Left lung (tissue), 10 donors: ENCODE measurements around the gene CD48. TPM values are rescaled to one million over a fixed set of nuclear protein-coding genes. Genes with fewer than 3 reads are reported as not detected.

ENCODE experiments used
- ATAC-seq: fragments of 200-7000 bp; cut with Tn5 transposase; one replicate; pipeline ENCODE4 v1.9.1; 2020; ENCODE audit warnings: moderate library complexity
- DNase-seq, 4 donors: peaks; one replicate each; pipeline ENCODE4 v3.0.0-alpha.2; 2013 to 2020
- H3K27ac ChIP-seq, 2 donors: fragments of 200-600 bp; sonication (generic) in 1 of 2; one replicate each; pipeline versions ENCODE4 v1.5.0 to v1.8.0; 2020 to 2021
- H3K27me3 ChIP-seq, 2 donors: fragments of 200-600 bp; sonication (generic) in 1 of 2; one replicate each; pipeline versions ENCODE4 v1.5.0 to v1.8.0; 2020 to 2021
- H3K36me3 ChIP-seq, 2 donors: fragments of 200-600 bp; sonication (generic) in 1 of 2; one replicate each; pipeline versions ENCODE4 v1.5.0 to v1.8.0; 2020 to 2021
- H3K4me1 ChIP-seq, 2 donors: fragments of 200-600 bp; one replicate each; pipeline ENCODE4 v1.8.0; 2021
- H3K4me3 ChIP-seq, 2 donors: fragments of 200-600 bp; sonication (generic) in 1 of 2; one replicate each; pipeline versions ENCODE4 v1.5.0 to v1.8.0; 2020 to 2021; ENCODE audit warnings: mild to moderate bottlenecking in 1 of 2
- H3K9me3 ChIP-seq, 2 donors: fragments of 200-600 bp; sonication (generic) in 1 of 2; one replicate each; pipeline versions ENCODE4 v1.5.0 to v1.8.0; 2020 to 2021
- intact Hi-C, 2 donors: fragments of 100-400 bp; cut with DNase I; formaldehyde crosslinking; loops; one replicate each; pipeline versions ENCODE4 v1.11.2 to v1.14.2; 2022
- polyA plus RNA-seq, 6 donors: library from polyadenylated mRNA; unstranded; fragments of 120-200 nt; gene quantifications; one replicate each; pipeline ENCODE4 v1.2.1, GENCODE V29; 2013; ENCODE audit not compliant: insufficient read length in 6 of 6
- total RNA-seq, 2 donors: library from RNA; stranded (reverse); fragmentation: NEBNext Ultra II Directional; extraction: Animal tissue kit (Norgen Biotek cat#: 25700); gene quantifications; one replicate each; pipeline ENCODE4 v1.2.1, GENCODE V29; 2021
- TF ChIP-seq, protein P1 (sequence below), 2 donors: fragments of 200-600 bp; sonication (generic) in 1 of 2; IDR thresholded peaks; one replicate each; pipeline versions ENCODE4 v1.5.0 to v1.8.0; 2021; ENCODE audit warnings: antibody characterized with exemption in 2 of 2
- donor health status: DM: no; HTN: yes; CAD: no.
- donor health status: DM: no; HTN: no; CAD: no.

CD48 gene
- total and polyA plus RNA-seq, 8 donors, result 5.8 to 35.5 (median 7.5) TPM

DNA sequence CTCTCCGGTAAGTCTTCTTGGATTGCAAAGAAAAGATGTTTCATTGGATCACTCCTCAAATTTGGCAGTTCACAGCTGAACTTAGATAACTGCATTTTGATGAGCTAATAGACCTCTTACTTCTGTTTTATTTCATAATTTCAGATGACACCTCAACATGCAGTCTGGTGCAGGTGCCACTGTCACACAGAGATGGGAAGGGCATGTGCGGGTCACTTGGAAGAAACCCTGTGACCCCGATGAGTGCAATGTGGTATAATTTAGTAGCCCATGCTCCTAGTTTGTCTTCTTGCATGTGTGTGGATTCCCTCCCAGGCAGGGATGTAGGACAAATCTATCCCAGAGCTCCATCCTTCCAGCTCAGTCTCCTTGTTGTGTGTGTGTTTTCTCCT, 64.3 kb downstream of the CD48 start:
- intact Hi-C loops, result no loop called here
- Histone ChIP-seq H3K9me3 (no peaks in the 10 kb centered on the region), H3K4me1 (peaks cover 0 to 29% of the 10 kb centered on the region in 2 donors), H3K27me3 (no peaks in the 10 kb centered on the region), H3K36me3 (no peaks in the 10 kb centered on the region), H3K27ac (peak overlapping the region in 1 of 2 donors; percentile 65), H3K4me3 (peak overlapping the region in 1 of 2 donors; percentile 31)
- ATAC-seq (no peak), DNase-seq (no peak)
- TF ChIP-seq, protein P1, sequence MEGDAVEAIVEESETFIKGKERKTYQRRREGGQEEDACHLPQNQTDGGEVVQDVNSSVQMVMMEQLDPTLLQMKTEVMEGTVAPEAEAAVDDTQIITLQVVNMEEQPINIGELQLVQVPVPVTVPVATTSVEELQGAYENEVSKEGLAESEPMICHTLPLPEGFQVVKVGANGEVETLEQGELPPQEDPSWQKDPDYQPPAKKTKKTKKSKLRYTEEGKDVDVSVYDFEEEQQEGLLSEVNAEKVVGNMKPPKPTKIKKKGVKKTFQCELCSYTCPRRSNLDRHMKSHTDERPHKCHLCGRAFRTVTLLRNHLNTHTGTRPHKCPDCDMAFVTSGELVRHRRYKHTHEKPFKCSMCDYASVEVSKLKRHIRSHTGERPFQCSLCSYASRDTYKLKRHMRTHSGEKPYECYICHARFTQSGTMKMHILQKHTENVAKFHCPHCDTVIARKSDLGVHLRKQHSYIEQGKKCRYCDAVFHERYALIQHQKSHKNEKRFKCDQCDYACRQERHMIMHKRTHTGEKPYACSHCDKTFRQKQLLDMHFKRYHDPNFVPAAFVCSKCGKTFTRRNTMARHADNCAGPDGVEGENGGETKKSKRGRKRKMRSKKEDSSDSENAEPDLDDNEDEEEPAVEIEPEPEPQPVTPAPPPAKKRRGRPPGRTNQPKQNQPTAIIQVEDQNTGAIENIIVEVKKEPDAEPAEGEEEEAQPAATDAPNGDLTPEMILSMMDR (IDR thresholded peaks at IDR 0.05), result no peak

DNA sequence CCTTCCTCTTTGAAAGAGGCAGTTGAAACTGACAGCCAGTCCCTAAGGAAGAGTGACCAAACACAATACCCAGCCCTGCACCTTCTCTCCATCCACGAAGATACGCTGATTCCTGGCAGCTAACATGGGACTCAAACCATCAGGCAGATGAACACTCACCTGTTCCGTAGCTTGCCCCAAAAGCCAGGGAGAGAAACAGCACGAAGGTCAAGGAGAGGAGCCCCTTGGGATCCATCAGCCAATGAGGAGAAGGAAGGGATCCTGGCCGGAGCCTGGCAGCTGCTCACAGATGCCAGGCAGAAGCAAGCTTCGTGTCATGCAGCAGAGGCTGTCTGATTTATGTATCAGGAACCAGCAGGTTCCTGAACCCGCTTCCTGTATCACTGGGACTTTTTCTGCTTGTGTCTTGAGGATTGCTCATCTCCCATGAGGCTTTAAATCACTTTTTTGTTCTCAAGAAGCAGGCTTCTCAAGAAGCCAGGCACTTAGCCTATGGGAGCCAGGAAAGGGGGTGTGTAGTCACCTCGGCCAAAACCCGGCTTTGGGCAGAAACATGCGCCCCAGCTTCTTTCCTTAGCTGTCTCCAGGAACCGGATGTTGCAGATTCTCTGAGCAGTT, 64.8 kb downstream of the CD48 start, which contains the start of gene SLAMF1:
Gene SLAMF1 (minus strand): TSS at position 334 of the 618 bp plus-strand sequence. CDS start 99 bp downstream, at position 235.
- DNase-seq (no peak), ATAC-seq (peak; percentile 41)
- TF ChIP-seq, protein P1 (IDR thresholded peaks at IDR 0.05), result no peak
- no peaks in the 10 kb centered on the region for H3K9me3 ChIP-seq
- intact Hi-C loops, result no loop called here
- H3K36me3 ChIP-seq, result no peaks in the 10 kb centered on the region
- H3K4me3 ChIP-seq, result peak within 1 kb of the TSS in 1 of 2 donors; percentile 31
- H3K27me3 ChIP-seq, result no peaks in the 10 kb centered on the region
- peak within 1 kb of the TSS in 1 of 2 donors; percentile 65 for H3K27ac ChIP-seq
- H3K4me1 ChIP-seq, result peaks cover 0 to 24% of the 10 kb centered on the region in 2 donors

DNA sequence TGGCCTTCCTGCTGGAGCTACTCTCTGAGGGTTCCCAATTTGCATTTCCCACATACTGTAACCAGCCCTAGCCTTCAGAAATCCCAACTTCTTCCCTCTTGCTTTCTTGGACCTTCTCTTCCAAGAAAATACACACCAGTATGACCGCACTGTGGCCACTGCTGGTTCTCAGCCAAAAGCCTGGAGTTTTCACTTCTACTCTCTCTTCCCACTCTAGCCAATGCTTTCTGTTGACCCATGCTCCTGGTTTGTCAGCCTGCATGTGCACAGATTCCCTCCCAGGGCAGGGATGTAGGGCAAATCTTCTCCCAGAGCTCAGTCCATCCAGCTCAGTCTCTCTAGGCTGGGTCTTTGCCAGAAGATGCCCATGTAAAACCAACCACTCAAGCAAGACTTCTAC, 65.4 kb downstream of the CD48 start:
- no peaks in the 10 kb centered on the region for H3K9me3 ChIP-seq
- no peaks in the 10 kb centered on the region for H3K36me3 ChIP-seq
- DNase-seq (no peak), ATAC-seq (peak; percentile 42)
- TF ChIP-seq, protein P1 (IDR thresholded peaks at IDR 0.05), result no peak
- H3K27me3 ChIP-seq, result no peaks in the 10 kb centered on the region
- intact Hi-C loops, result no loop called here
- peak overlapping the region in 1 of 2 donors; percentile 31 for H3K4me3 ChIP-seq
- H3K4me1 ChIP-seq, result peaks cover 0 to 30% of the 10 kb centered on the region in 2 donors
- peak overlapping the region in 1 of 2 donors; percentile 65 for H3K27ac ChIP-seq

DNA sequence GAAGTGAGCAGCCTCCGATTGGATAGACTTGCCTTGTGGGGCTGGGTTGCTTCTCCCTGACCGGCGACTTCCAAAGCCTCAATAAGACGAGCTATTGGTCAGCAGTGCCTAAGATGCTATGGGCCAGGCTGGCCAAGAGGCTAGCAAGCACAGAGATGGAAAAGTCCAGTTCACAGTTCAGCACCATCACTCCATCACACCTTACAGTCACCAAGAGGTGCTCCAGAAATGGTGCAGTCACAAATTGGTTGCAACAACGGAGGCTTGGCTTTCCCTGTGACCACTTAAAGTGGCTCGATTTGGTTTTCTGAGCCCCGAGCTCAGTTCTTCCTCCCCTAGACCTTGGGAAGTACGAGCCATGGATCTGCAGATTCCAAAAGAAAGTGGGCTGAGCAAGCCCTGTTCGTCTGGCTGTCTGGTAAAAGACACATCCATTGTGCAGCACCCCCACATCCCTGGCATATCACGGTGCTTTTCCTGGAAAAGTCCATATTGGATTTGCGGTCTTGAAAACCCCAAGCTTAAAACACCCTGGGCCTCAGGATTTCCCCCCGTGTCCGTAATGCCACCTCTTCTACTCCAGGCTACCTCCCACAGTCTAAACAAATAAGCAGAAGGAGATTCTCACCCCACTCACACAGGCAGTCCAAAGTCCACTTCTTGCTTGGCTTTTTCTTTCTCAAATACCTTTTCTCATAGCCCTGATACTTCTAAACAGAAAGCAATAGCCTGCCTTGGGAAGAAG, 66.1 kb downstream of the CD48 start:
- no peaks in the 10 kb centered on the region for H3K9me3 ChIP-seq
- no peak for ATAC-seq
- H3K4me1 ChIP-seq, result peaks cover 0 to 37% of the 10 kb centered on the region in 2 donors
- no peak for DNase-seq
- H3K27me3 ChIP-seq, result no peaks in the 10 kb centered on the region
- H3K36me3 ChIP-seq, result no peaks in the 10 kb centered on the region
- intact Hi-C loops, result no loop called here
- peak overlapping the region in 1 of 2 donors; percentile 31 for H3K4me3 ChIP-seq
- TF ChIP-seq, protein P1 (IDR thresholded peaks at IDR 0.05), result no peak
- H3K27ac ChIP-seq, result peak overlapping the region in 1 of 2 donors; percentile 65

DNA sequence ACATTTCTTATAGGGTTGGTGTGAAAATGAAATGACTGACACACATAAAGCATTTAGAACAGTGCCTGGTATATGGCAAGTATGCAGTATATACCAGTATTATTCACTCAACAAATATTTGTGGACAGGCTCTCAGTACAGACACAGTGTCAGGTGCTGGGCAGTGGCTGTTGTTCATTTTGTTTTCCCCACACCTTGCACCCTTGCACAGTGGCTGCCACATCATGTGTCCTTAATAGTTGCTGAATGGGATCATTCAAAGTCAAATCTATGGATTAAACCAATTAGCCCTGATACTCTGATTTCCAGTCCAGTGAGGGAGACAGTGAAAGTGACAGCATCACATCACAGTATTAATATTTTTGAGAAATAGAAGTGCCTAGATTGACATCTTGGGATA, 67.2 kb downstream of the CD48 start:
- Histone ChIP-seq H3K27ac (no peak overlapping the region), H3K27me3 (no peaks in the 10 kb centered on the region), H3K36me3 (no peaks in the 10 kb centered on the region), H3K9me3 (no peaks in the 10 kb centered on the region), H3K4me1 (peaks cover 0 to 46% of the 10 kb centered on the region in 2 donors), H3K4me3 (peak overlapping the region in 1 of 2 donors; percentile 31)
- TF ChIP-seq, protein P1 (IDR thresholded peaks at IDR 0.05), result no peak
- no peak for ATAC-seq
- no peak for DNase-seq
- intact Hi-C loops, result no loop called here
